IPS DF 4.7 (cell line): ENCODE measurements around the gene AURKA.
A peak's percentile ranks its signal among the peaks of the same experiment; 100 is the strongest.
"Not testable (repeated sequence)": the region's sequence is repeated elsewhere in the genome, so short reads cannot be mapped to it uniquely, and the experiment has no call there.

Experiments used
- DNase-seq: peaks from one replicate; pipeline ENCODE4 v3.0.0-alpha.2; 2013; ENCODE audit warnings: low spot score; ENCODE audit errors: extremely low read depth

The AURKA gene

DNA sequence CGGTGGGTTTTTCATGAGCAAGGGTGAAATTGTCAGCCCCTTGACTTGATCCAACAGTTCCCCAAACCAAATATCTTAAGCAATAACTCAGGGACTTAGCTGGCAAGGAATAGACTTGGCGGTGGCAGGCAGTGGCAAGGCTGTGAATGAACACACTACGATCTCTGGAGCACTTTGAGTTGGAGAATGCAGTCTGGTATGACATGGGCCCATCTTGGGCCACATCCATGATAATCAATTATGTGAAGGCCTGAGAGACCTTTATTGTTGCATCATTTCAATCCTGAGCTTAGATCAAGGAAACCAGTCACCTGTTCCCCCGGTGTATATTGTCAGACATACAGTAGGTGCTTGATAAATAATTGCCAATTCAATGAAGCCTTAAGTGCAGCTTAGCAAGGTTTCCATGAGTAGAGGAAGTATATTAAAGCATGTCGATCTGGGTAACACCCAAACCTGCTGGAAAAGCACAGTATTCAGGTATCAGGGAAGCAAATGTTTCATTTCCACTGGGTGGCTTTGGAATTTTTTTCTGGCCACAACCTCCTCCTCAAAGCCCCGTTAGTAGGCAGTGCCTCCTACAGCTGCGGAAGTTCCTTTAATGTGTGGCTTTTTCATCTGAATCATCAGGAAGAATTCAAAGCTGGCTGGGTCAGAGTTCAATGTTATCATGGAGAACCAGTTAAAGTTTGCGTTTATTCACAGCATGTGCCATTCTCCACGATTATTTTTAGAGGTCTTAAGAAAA lies 30.2 kb upstream of the AURKA start:
- no peak for DNase-seq

DNA sequence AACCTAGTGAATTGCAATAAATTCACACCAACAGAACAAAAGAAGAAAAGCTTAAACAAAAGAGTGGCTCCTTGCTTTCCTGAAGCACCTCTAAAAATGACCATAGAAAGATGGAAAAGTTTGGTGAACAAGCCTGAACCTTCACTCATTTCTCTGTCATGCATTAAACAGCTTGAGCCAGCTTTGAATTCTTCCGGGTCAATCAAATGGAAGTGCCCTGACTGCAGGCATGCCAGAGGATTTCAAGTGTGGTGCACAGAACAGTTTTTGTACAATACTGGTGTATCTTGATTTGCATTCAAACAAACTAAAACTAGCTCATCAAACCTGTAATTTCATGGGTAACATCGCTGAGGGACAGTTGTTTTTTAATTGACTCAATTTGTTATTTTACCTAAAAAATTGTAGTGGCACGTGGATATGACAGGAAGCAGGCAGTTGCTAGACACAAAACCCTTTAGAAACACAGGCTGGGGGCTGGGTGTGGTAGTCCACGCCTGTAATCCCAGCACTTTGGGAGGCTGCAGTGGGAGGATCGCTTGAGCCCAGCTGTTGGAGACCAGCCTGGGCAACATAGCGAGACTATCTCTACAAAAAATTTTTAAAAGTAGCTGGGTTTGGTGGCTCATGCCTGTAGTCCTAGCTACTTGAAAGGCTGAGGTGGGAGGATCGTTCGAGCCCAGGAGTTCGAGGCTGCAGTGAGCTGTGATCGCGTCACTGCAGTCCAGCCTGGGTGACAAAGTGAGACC lies 29.1 kb upstream of the AURKA start:
- DNase-seq = no peak

DNA sequence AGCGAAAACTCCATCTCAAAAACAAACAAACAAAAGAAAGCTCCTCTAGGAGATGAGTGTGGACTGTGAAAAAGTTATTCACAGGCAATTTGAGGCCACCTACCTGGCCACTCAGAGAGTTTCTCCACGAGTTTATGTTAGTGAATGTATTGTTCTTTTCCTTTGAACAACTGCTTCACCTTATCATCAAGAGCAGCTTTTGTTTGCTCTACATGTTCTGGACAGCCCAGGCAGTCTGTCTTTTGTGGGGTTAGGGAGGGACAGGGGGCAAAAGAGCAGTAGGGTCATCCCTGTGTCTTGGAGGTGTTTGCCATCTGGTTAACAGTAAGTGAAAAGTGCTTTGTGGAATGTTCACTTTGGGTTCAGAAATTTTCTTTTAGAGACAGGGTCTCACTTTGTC lies 28.0 kb upstream of the AURKA start:
- no peak for DNase-seq

DNA sequence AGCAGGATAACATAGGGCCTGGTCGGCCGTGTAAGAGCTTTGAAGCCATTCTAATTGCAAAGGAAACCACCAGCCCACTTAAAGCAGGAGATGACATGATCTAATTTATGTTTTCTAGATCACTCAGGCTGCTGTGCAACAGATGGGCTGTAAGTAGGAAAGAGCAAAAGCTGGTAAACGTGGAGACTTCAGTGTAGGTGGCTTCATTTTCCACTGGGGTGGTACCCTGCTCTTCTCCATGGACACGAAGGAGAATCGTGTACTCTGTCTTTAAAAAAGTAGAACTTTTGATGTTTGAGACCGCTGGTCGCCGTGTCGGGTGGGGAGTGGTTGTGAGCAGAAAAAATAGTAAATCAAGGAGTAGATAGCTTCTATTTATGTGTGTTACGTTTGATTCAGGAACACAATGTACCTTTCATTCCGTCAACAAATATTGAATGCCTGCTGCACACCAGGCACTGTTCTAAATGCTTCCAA lies 26.4 kb upstream of the AURKA start:
- DNase-seq = no peak

DNA sequence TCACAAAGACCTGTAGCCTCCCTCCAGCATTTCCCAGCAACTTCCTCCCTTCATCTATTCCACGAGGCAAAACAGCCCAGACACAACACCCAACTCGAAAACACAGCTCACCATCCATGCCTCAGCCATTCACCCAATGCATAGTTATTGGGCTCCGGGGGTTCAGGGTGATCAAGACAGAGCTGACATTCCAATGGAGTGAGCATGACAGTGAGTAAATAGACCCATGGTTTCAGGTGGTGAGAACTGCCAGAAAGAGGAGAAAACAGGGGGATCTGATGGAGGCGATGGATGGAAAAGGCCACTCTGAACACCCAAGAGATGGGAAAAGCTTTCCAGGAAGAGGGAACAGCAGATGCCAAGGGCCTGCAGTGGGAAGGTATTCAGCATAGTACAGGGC lies 25.9 kb upstream of the AURKA start:
- DNase-seq = no peak

DNA sequence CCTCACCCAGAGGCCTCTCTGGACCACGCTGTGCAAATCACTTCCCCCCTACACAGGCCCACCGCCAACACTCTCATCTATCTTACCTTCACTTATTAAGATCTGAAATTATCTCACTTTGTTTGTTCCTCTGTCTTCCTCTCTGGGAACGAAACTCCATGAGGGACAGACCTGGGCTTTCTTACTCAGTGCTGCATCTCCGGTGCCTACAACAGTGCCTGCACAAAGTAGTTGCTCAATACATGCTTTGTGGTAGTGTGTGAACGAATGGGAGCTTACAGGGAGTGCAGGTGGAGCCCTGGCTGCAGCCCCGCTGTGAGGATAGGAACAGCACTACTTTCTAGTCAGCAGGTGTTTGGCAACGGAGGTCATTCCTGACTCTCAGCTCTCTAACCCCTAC lies 25.4 kb upstream of the AURKA start:
- DNase-seq = no peak

DNA sequence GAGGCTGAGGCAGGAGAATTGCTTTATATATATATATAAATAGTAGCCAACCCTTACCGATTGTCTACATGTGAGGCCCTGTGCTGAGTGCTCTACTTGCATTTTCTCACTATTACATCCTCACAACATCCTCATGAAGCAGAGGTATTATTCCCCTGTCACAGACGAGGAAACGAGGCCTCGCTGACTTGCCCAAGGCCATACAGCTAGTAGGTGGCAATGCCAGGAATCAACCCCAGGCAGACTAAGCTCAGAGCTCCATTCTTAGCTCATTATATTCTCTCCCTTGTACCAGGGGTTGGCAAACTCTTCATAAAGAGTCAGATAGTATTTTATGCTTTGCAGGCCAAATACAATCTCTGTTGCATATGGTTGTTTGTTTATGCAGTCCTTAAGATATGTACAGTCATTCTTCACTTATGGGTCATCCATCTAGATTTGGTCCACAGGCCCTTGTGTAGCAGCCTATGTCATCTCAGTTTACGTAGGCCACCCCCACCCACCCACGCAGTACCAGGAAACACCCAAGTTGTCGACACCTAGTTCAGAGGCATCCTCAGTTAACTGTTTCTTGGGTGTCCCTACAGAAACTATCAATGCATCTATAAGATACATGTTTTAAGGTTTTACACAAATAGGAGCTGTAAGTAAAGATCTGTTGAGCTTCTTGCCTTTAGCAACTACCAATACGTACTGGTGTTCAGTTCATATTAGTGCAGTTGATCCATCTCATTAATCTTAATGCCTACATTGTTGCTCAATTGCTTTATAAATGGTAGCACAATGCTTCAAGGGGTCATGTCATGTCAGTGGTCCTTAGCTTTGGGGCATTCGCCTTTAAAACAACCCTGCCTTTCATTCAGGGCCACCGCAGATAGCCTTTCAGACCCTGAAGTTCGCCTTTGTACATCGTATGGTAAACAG lies 23.1 kb upstream of the AURKA start:
- DNase-seq = no peak

DNA sequence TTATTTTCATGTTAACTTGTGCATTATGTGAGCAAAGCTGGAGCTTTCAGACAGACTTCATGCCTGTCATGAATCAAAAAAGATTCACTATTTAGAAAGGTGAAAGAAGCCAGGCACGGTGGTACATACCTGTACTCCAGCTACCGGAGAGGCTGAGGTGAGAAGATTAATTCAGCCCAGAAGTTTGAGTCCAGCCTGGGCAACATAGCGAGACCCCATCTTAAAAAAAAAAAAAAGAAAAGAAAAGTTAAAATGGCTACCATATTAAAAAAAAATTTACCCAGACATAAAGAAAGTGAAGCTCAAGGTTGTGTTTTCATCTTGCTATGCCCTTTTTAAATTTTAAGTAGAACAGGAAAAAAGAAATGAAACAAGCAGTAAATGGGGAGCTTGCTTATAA lies 20.9 kb upstream of the AURKA start:
- DNase-seq = no peak

DNA sequence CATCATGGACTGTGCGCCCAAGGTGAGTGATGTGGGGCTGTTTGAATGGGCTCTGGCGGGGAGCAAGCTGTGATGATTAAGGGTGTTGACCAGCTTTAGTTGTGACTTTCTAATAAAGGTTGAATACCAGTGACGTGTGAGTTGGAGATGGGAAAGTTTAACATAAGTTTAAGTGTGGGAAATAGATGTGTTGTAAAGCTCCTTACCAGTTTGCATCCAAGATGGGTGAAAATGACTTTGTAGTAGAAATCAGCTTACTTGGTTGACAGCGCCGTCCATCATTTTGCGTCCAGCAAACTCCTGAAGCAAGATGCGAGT lies 20.4 kb upstream of the AURKA start:
- DNase-seq = no peak

DNA sequence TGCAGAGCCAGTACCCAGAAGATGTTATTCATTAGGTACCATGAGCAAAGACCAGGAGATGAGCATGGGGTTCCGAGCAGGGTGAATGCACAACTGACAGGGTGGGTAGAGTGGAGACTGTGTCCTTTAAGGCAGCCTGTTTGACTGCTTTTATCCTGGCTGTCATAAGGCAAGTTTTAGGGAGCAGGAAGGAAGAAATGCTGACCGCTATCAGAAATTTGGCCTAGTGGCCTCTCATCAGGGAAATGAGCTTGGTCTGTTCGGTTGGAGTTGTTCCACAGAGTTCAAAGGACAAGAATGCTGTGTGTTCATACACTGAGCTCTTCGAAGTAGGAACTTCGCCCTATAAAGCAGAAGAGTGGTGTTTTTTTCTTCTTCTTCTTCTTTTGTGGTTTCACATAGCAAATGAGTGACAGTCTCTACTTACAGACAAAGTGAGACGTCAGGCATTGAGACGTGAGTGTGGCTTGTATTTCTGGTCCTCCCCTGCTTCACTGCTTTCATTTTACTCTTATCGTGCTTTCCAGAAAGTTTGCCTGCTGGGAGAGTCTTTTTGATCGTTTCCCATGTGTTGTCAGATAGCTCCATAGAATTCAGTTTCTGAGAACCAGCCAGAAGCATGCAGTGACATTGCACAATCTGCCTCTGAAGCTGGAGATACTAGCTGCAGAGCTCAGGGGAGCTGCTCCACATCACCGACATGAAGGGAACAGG lies 19.9 kb upstream of the AURKA start, which contains the start of gene CASS4:
Gene CASS4, plus strand, starts transcription at position 502 of the 714 bp plus-strand sequence. Its CDS starts 199 bp downstream, at position 701.
- no peak for DNase-seq

DNA sequence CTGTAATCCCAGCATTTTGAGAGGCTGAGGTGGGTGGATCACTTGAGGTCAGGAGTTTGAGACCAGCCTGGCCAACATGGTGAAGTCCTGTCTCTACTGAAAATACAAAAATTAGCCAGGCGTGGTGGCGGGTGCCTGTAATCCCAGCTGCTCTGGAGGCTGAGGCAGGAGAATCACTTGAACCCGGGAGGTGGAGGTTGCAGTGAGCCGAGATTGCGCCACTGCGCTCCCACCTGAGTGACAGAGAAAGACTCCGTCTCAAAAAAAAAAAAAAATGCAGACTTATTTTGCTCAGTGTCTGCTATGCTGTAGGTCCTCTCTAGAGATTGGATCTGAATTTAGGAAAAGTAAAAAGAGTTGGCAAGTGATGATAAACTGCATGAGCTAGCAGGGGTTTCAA lies 19.3 kb upstream of the AURKA start:
- not testable (repeated sequence) for DNase-seq

DNA sequence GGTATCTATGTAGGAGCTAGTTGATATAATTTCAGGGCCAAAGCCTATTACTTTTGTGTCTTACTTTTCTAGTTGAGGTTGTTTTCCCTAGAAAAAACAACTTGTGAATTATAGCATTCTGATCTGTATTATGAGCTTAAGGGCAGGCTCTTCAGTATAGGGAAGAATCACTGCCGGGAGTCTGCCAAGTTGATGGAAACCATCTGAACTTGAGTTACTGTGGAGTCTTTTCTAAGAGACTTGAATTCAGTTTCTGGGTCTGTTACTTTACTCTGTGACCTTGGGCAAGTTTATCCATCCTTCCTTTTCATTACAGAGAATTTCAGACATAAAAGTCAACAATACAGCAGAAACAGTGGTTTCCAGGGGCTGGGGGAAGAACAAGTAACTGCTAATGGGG lies 17.9 kb upstream of the AURKA start:
- no peak for DNase-seq

DNA sequence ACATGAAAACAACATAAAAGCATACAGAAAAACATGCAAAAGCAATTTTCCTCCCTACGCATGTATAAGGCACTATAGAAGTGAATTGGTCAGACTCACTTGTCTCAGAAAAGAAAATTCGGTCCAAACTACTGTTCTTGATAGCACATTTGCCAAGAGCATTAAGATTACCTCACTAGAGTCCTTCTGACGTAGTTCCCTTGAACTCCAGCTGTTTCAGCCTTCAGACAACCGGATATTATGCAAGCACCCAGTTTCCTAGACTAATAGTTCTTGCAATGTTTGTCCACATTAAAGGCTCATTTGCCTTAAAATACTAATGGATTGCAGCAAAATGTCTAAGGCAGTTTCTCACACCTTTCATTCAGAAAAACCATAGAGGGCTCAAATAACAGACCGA lies 17.5 kb upstream of the AURKA start:
- no peak for DNase-seq

DNA sequence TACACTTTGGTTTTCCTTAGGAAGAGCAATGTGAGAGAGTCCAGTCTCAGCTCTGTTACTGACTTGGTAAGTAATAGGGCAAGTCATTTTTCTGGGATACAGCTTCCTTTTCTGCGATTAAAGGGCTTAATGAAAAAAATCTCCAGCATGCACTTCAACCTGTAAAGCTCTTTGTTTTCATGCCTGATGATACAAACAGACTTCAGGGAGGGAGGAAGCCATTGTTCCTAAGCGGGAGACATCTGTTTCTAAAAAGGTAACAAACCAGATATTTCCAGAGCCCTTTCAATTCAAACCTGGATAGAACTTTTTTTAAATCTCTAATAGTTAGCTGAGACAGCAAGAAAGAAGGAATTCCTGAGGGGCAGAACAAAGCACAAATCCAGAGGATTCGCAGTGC lies 14.9 kb upstream of the AURKA start:
- DNase-seq = no peak

DNA sequence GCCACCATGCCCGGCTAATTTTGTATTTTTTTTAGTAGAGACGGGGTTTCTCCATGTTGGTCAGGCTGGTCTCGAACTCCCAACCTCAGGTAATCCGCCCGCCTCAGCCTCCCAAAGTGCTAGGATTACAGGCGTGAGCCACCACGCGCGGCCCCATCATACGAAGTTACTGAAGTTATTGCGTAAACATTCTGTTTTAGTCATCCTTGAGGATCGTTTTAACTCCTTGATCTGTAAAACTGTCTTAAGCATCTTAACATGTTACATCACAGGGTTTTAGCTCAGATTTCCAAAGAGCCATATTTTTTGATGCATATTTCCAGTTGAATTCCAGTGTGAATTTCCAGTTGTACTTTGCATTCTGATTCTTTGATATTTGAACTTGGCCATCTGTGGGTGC lies 13.3 kb upstream of the AURKA start:
- DNase-seq = not testable (repeated sequence)

DNA sequence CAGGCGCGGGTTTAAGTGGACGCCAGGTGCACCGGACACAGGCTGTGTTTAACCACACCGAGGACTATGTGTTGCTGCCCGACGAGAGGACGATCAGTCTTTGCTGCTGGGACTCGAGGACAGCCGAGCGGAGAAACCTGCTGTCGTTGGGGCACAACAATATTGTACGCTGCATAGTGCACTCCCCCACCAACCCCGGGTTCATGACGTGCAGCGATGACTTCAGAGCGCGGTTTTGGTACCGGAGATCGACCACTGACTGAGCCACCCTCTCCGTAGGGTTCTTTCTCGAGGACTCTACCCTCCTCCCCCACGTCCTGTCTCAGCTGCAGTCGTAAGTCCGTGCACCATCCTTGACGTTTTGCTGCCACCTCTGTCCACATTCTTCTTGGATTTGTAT lies 11.4 kb upstream of the AURKA start:
- DNase-seq = no peak

DNA sequence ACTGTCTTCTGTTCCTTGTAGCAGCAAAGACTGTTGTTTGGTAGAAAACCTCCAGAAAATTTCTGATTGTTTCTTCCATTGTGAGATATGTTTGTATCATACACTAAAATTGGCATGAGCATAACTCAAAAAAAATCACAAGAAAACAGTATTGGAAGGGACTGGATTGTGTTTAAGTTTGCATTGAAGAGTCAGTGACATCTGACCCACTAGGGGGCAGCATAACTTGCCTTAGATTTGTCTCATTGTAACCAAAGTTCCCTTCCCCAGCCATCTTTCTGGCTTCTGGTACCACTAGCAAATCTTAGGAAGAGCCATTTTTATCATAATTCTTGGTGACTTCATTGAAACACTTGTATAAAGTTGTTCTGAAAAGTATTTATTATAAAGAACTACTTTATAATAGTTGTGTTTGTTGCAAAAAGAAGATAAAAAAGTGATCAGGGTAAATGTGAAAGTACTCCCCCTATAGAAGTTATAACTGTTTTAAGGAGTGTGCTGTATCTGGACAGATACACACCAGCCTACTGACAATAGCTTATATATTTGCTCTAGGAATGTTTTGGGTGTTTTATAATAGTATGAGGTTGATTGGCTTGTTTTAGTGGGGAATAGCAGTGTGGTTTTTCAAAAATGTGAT lies 8.1 kb upstream of the AURKA start:
- DNase-seq = peak; percentile 28

DNA sequence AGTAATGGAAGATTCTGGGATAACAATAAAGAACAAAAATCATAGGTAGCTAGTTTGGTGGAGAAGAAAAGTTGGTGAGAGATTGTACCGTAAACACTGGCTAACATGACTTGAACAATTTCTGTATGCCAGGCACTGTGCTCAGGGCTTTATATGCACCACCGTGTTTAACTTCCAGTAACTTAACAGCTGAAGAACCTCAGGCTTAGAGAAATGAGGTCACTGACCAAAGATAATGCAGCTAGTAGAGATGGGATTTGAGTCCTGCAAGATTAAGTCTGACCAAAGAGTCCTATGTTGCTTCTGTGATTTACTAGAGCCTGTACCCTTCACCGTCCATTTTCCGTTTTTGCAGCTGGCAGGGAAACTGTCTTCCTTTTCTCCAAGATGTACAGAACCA lies 3.2 kb upstream of the AURKA start:
- no peak for DNase-seq

DNA sequence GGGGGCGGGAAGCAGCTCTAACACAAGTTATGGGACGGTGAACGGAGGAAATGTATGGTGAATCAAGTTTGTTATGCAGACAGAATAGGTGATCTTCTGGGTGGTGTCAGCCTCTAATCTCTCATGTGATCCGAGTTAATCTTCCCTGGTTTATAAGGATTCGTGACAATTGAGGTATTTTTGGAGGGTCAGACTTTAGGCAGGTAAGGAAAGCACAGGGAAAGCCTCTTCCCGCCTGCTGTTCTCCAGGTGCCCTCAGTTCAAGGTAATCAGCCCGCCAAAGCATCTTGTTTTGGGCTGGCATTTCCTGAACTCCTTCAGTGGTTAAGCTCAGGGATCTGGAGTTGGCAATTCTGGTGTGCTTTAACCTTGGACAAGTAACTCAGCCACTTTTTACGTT lies 1.6 kb upstream of the AURKA start:
- DNase-seq = no peak

DNA sequence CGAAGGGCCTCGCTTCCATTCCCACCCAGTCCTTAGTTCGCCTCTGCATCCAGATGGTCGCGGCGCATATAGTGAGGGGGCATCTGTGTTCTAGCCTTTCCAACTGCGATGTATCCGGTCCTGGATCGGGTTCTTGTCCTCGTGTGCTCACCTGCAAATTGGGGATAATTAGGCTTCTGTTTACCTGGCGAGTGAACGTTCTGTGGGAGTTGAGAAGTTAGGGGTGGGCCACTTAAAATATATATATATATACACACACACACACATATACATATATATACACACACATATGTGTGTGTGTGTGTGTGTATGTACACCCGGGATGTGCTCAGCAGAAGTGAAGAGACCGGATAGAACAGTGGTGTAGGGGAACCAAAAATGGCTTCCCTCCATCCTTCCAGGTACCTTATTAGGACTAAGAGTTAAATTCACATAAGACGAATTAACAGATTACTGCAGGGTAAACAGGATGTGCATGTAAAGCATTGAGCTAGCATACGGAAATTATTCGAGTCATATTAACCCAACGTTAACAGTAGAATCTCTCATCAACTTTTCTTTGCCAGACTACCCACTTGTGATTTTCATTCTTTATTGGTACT lies 967 bp upstream of the AURKA start:
- DNase-seq = no peak
